Fibroblast of pulmonary artery (primary cell): ENCODE measurements around the gene ARHGAP32.

Source experiments
- DNase-seq: peaks from one replicate; pipeline ENCODE4 v3.0.0-alpha.2; 2010; ENCODE audit warnings: low read depth
- H3K4me3 ChIP-seq: replicated peaks from 2 replicates; pipeline ENCODE4 v1.5.1; 2011; ENCODE audit warnings: low read depth, mild to moderate bottlenecking, control low read depth, low read length, moderate library complexity
- TF ChIP-seq, protein P1 (sequence below): IDR thresholded peaks from 2 replicates; pipeline ENCODE4 v1.5.1; 2011; ENCODE audit warnings: mild to moderate bottlenecking, control low read depth, low read length, inconsistent platforms; ENCODE audit errors: missing control alignments

Gene ARHGAP32

DNA sequence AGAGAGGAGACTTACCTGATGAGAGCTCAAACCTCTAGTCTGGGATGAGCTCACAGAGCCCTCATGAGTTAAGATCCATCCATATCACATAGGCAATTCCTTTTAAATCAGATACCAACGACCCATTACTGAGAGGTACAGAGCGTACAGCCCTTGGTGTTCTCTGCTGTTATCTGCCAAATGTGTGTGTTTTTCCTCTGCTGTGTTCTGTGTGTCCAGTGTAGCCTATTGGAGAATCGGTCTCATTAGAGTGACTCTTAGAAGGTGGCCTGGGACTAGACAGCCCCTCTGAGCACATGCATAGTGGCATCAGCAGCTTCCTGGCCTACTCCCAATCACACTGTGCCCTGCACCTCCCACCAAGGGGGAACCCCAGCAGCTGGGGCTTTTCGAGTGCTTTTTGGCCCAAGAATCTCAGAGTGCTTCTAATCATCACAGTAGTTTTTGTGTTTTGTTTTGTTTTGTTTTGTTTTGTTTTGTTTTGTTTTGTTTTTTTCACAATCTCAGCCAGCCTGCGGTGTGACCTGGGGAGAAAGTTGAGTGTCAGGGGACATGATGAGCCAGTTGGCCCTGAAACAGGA lies 274.9 kb downstream of the ARHGAP32 start:
- TF ChIP-seq, protein P1, sequence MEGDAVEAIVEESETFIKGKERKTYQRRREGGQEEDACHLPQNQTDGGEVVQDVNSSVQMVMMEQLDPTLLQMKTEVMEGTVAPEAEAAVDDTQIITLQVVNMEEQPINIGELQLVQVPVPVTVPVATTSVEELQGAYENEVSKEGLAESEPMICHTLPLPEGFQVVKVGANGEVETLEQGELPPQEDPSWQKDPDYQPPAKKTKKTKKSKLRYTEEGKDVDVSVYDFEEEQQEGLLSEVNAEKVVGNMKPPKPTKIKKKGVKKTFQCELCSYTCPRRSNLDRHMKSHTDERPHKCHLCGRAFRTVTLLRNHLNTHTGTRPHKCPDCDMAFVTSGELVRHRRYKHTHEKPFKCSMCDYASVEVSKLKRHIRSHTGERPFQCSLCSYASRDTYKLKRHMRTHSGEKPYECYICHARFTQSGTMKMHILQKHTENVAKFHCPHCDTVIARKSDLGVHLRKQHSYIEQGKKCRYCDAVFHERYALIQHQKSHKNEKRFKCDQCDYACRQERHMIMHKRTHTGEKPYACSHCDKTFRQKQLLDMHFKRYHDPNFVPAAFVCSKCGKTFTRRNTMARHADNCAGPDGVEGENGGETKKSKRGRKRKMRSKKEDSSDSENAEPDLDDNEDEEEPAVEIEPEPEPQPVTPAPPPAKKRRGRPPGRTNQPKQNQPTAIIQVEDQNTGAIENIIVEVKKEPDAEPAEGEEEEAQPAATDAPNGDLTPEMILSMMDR, result no peak
- no peak overlapping the region for H3K4me3 ChIP-seq

DNA sequence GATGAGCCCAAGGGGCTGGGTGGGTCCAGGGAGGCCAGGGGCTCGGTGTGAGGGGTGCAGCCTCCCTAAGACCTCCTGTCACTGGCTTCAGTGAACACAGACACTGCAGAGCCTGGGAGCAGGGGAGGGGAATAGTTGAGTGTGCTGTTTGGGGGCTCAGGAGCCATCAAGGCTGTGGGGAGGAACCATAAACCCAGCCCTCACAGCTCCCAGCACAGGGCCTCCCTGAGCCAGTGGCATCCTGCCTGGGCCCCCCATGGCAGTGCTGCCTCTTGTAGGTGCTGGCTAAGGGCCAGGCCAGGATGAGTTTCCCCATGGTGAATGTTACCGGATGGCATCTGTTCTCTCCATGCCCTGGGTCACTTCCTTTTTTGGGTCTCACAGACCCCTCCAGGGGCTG lies 275.4 kb downstream of the ARHGAP32 start:
- H3K4me3 ChIP-seq, result no peak overlapping the region
- DNase-seq, result no peak
- TF ChIP-seq, protein P1, result no peak

More for the DNA sequence above, 274.9 kb downstream of the ARHGAP32 start:
- no peak for DNase-seq

DNA sequence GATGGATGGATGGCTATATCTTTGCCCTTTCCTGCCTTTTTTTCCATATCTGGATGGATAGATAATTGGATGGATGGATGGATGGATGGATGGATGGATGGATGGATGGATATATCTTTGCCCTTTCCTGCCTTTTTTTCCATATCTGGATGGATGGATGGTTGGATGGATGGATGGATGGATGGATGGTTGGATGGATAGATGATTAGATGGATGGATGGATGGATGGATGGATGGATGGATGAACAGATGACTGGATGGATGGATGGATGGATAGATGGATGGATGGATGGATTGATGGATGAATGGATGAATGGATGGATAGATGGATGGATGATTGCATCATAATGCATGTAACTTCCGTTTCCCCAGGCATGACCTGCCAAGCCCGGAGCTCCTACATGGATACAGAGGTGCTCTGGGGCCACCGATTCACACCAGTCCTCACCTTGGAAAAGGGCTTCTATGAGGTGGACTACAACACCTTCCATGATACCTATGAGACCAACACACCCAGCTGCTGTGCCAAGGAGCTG lies 276.0 kb downstream of the ARHGAP32 start:
- no peak for DNase-seq
- H3K4me3 ChIP-seq, result no peak overlapping the region
- TF ChIP-seq, protein P1, result no peak

DNA sequence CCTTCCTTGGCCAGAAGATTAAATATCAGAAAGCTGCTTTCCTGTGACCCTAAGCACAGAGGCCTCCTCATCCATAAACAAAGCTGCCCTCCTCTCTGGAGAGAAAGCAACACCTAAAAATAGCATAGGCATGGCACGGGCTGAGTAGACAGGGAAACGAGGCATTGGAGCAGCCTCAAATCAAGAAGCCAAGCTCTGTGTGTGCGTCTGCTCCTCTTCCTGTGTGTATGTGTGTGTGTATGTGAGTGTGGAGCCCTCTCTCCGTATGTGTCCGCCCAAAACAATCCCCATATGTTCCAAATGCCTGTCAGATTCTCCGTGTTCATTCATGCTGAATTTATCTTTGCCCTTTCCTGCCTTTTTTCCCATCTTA lies 277.0 kb downstream of the ARHGAP32 start:
- no peak for DNase-seq
- TF ChIP-seq, protein P1, result no peak
- H3K4me3 ChIP-seq, result no peak overlapping the region
